UCSD-AML1 (cell line): ENCODE data around the gene TCEANC2.
A peak's percentile ranks its signal among the peaks of the same experiment; 100 is the strongest.
"Not testable (repeated sequence)": the region's sequence is repeated elsewhere in the genome, so short reads cannot be mapped to it uniquely, and the experiment has no call there.

Experiments used
- DNase-seq: peaks from one replicate; lab custom pipeline; 2025; ENCODE audit not compliant: unreplicated experiment; lab: John Stamatoyannopoulos, UW

Gene TCEANC2

GRCh38 chr1:54024811-54025210, 28.6 kb upstream of the TCEANC2 start:
- not testable (repeated sequence) for DNase-seq

- DNase-seq, result no peak
Observed at GRCh38 chr1:54027848-54028247, 25.6 kb upstream of the TCEANC2 start.

- DNase-seq, result no peak
Observed at GRCh38 chr1:54028306-54029251, 24.8 kb upstream of the TCEANC2 start.

GRCh38 chr1:54037476-54037875, 15.9 kb upstream of the TCEANC2 start:
- DNase-seq, result no peak

- DNase-seq, result no peak
Observed at GRCh38 chr1:54041806-54042205, 11.6 kb upstream of the TCEANC2 start.

- DNase-seq, result no peak
Observed at GRCh38 chr1:54045496-54045895, 7.9 kb upstream of the TCEANC2 start.

- DNase-seq, result no peak
Observed at GRCh38 chr1:54046671-54047383, 6.6 kb upstream of the TCEANC2 start.

- DNase-seq, result no peak
Observed at GRCh38 chr1:54047384-54048305, 5.8 kb upstream of the TCEANC2 start.

- DNase-seq, result not testable (repeated sequence)
Observed at GRCh38 chr1:54050435-54050834, 3.0 kb upstream of the TCEANC2 start.

- no peak for DNase-seq
Observed at GRCh38 chr1:54051933-54052430, 1.4 kb upstream of the TCEANC2 start.

GRCh38 chr1:54052431-54052933, 926 bp upstream of the TCEANC2 start:
- peak; percentile 49 for DNase-seq

GRCh38 chr1:54053745-54054437, 483 bp downstream of the TCEANC2 start:
- DNase-seq, result no peak

- no peak for DNase-seq
Observed at GRCh38 chr1:54054438-54054749, 986 bp downstream of the TCEANC2 start.

GRCh38 chr1:54064299-54064698, 10.9 kb downstream of the TCEANC2 start:
- DNase-seq, result no peak

- no peak for DNase-seq
Observed at GRCh38 chr1:54069791-54070170, 16.4 kb downstream of the TCEANC2 start.

GRCh38 chr1:54070171-54070837, 16.9 kb downstream of the TCEANC2 start:
- DNase-seq, result no peak

- no peak for DNase-seq
Observed at GRCh38 chr1:54077359-54077758, 24.0 kb downstream of the TCEANC2 start.

- DNase-seq, result no peak
Observed at GRCh38 chr1:54080598-54081049, 27.2 kb downstream of the TCEANC2 start.
